Kidney epithelial cell (primary cell): ENCODE results near the gene MEF2C. TPM values are rescaled to one million over a fixed set of nuclear protein-coding genes. Genes with fewer than 3 reads are reported as not detected.

ENCODE experiments used
- DNase-seq: peaks from one replicate; pipeline ENCODE4 v3.0.0-alpha.2; 2010; ENCODE audit warnings: low read depth
- H3K27me3 ChIP-seq: 2 replicates; pipeline ENCODE4 v1.6.0; 2011; ENCODE audit warnings: low read length; ENCODE audit not compliant: control insufficient read depth, insufficient read depth
- H3K36me3 ChIP-seq: 2 replicates; pipeline ENCODE4 v1.5.1; 2011; ENCODE audit warnings: low read length; ENCODE audit not compliant: control insufficient read depth, insufficient read depth
- H3K4me3 ChIP-seq: 2 replicates; pipeline ENCODE4 v1.5.1; 2011; ENCODE audit warnings: low read depth, mild to moderate bottlenecking, control low read depth, low read length
- CTCF ChIP-seq: IDR thresholded peaks from 2 replicates; pipeline ENCODE4 v1.5.1; 2011; ENCODE audit warnings: mild to moderate bottlenecking, moderate library complexity, low read length, control low read depth, inconsistent platforms; ENCODE audit not compliant: insufficient read depth, poor library complexity, severe bottlenecking
- total RNA-seq: library from RNA; depleted of rRNA; stranded (reverse); fragments of >200 nt; gene quantifications from 2 replicates; pipeline ENCODE4 v1.2.3, GENCODE V29; 2015

The MEF2C gene
- total RNA-seq, 1 donor from 2014 or later: 4.8 TPM

DNA sequence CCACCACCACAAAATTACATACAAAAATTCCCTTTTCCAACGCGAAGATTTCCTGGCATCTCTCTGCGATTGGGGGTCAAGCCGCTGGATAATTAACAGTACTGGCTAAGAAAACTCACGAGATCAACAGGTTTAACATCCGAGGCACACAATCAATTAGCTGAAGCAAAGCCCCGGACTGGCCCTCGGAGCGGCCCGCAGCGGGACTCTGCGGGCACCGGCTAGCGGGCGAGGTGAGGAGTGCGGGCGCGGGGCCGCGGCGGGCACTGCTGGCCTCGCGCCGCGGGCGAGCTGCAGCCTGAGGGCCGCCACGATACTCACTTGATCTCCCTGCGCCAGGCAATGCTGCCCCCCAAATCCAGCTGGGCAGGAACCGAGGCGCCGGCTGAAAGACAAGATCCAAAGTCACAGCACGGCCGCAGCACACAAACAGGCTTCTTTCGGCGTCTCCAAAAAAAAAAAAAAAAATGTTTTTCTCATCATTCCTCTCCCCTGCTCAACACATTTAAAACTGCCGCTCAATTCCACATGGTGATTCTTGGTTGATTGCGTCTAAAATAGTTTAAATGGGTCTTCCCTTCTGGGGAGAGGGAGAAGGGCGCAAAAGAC lies 210.2 kb downstream of the MEF2C start:
- no peak overlapping the region for H3K4me3 ChIP-seq
- peaks cover 74% of the 10 kb centered on the region for H3K27me3 ChIP-seq
- H3K36me3 ChIP-seq: no peaks in the 10 kb centered on the region
- no peak for TF ChIP-seq CTCF
- DNase-seq: no peak

GRCh38 chr5:88671505-88672499 lies 211.2 kb downstream of the MEF2C start:
- no peaks in the 10 kb centered on the region for H3K36me3 ChIP-seq
- no peak for DNase-seq
- TF ChIP-seq CTCF: no peak
- peaks cover 74% of the 10 kb centered on the region for H3K27me3 ChIP-seq
- H3K4me3 ChIP-seq: no peak overlapping the region

DNA sequence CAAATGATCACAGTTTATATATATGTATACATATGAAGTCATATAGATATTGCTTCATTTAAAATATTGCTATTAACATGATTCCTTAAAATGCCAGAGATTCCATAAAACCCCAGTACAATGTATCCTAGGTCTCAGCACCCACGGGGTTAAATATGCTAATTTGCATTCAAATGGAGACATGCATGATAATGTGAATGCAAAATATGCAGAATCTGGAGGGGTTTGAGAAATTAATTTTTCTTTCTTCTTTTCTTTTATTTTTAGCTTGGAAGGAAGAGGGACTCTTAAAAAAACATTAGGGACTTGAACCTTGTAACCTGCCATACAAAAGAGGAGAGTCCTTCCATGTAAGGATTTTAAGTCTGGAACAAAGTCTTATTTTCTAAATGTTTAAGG lies 211.9 kb downstream of the MEF2C start:
- H3K27me3 ChIP-seq: peaks cover 76% of the 10 kb centered on the region
- no peak for DNase-seq
- no peak for TF ChIP-seq CTCF
- H3K36me3 ChIP-seq: no peaks in the 10 kb centered on the region
- H3K4me3 ChIP-seq: no peak overlapping the region

- DNase-seq: no peak
- Histone ChIP-seq H3K36me3 (no peaks in the 10 kb centered on the region), H3K27me3 (peaks cover 75% of the 10 kb centered on the region), H3K4me3 (no peak overlapping the region)
- TF ChIP-seq CTCF: no peak
Observed at GRCh38 chr5:88670461-88670860, 212.5 kb downstream of the MEF2C start.

GRCh38 chr5:88669371-88670050 lies 213.5 kb downstream of the MEF2C start:
- DNase-seq: no peak
- Histone ChIP-seq H3K27me3 (peaks cover 71% of the 10 kb centered on the region), H3K36me3 (no peaks in the 10 kb centered on the region), H3K4me3 (no peak overlapping the region)
- TF ChIP-seq CTCF: no peak
